HepG2 (cell line): ENCODE results near the gene ESRP2. TPM values are rescaled to one million over a fixed set of nuclear protein-coding genes. Genes with fewer than 3 reads are reported as not detected.

Experiments used
- KIAA2018 ChIP-seq: sonication (generic); formaldehyde crosslinking; IDR thresholded peaks from 2 replicates; pipeline ENCODE4 v1.5.0; 2020; ENCODE audit warnings: mild to moderate bottlenecking, missing genetic modification reagents, borderline replicate concordance
- MEF2D ChIP-seq: sonication (generic); formaldehyde crosslinking; IDR thresholded peaks from 2 replicates; pipeline ENCODE4 v1.5.1; 2020; ENCODE audit warnings: mild to moderate bottlenecking, missing genetic modification reagents
- MXD3 ChIP-seq: IDR thresholded peaks from 2 replicates; pipeline ENCODE4 v1.6.1; 2016; ENCODE audit warnings: mild to moderate bottlenecking, missing biosample characterization, missing genetic modification reagents
- PCBP2 ChIP-seq: fragments of 200-400 bp; formaldehyde crosslinking; optimal IDR thresholded peaks from 2 replicates; pipeline ENCODE3; 2018; ENCODE audit warnings: low read length, low read depth; ENCODE audit not compliant: poor library complexity, severe bottlenecking
- REL ChIP-seq: sonication (generic); formaldehyde crosslinking; conservative IDR thresholded peaks from 2 replicates; pipeline ENCODE4 v1.8.0; 2022; ENCODE audit warnings: mild to moderate bottlenecking, missing genetic modification reagents, moderate library complexity
- SALL1 ChIP-seq: sonication (generic); formaldehyde crosslinking; IDR thresholded peaks from 2 replicates; pipeline ENCODE4 v1.8.0; 2022; ENCODE audit warnings: mild to moderate bottlenecking, missing genetic modification reagents
- SAP130 ChIP-seq: IDR thresholded peaks from 2 replicates; pipeline ENCODE4 v1.6.1; 2016; ENCODE audit warnings: low read depth
- SETDB1 ChIP-seq: sonication (generic); formaldehyde crosslinking; IDR thresholded peaks from 2 replicates; pipeline ENCODE4 v1.5.1; 2020; ENCODE audit warnings: missing genetic modification reagents, mild to moderate bottlenecking, borderline replicate concordance
- TFDP2 ChIP-seq: sonication (generic); formaldehyde crosslinking; IDR thresholded peaks from 2 replicates; pipeline ENCODE4 v1.4.0; 2020; ENCODE audit warnings: missing genetic modification reagents
- ZBTB4 ChIP-seq: sonication (generic); formaldehyde crosslinking; IDR thresholded peaks from 2 replicates; pipeline ENCODE4 v1.4.0; 2020; ENCODE audit warnings: missing genetic modification reagents, mild to moderate bottlenecking, borderline replicate concordance
- ZFP90 ChIP-seq: sonication (generic); formaldehyde crosslinking; IDR thresholded peaks from 2 replicates; pipeline ENCODE4 v1.8.0; 2022; ENCODE audit warnings: missing genetic modification reagents, mild to moderate bottlenecking, inconsistent platforms, borderline replicate concordance
- ZMYM3 ChIP-seq: sonication (generic); formaldehyde crosslinking; IDR thresholded peaks from 2 replicates; pipeline ENCODE4 v1.5.1; 2020; ENCODE audit warnings: mild to moderate bottlenecking, missing genetic modification reagents
- ZNF207 ChIP-seq: fragments of 450-650 bp; IDR thresholded peaks from 2 replicates; pipeline ENCODE4 v1.6.1; 2016; ENCODE audit warnings: antibody characterized with exemption, borderline replicate concordance
- ZNF225 ChIP-seq: sonication (generic); formaldehyde crosslinking; IDR thresholded peaks from 2 replicates; pipeline ENCODE4 v1.4.0; 2020; ENCODE audit warnings: mild to moderate bottlenecking, missing genetic modification reagents
- ZNF543 ChIP-seq: sonication (generic); formaldehyde crosslinking; IDR thresholded peaks from 2 replicates; pipeline ENCODE4 v1.4.0; 2020; ENCODE audit warnings: mild to moderate bottlenecking, missing genetic modification reagents
- ZNF891 ChIP-seq: sonication (generic); formaldehyde crosslinking; IDR thresholded peaks from 2 replicates; pipeline ENCODE4 v1.5.0; 2020; ENCODE audit warnings: mild to moderate bottlenecking, missing genetic modification reagents
- polyA plus RNA-seq, 8 experiments: library from polyadenylated mRNA; depleted of rRNA in 3 of 8; stranded (reverse) in 7 of 8; unstranded in 1 of 8; fragments of >200 nt; fragmentation: Illumina TruSeq in 4 of 8; extraction: Trizol in 4 of 8; gene quantifications; 2 replicates each; pipeline versions ENCODE4 v1.2.1 to v1.2.3, GENCODE V29; 2011 to 2016; ENCODE audit warnings: low read depth in 4 of 8, missing spikeins in 1 of 8, mixed read lengths in 1 of 8; ENCODE audit not compliant: insufficient read depth in 1 of 8
- total RNA-seq, 5 experiments: library from RNA; depleted of rRNA; stranded (reverse); fragments of >200 nt; fragmentation: Illumina TruSeq; extraction: Trizol; gene quantifications; 2 replicates each; pipeline ENCODE4 v1.2.3, GENCODE V29; 2016; ENCODE audit warnings: low read depth in 1 of 5

The ESRP2 gene
- total and polyA plus RNA-seq, 2 of the 13 experiments (the other 11 are each of a cell fraction or from before 2014, with no cell fraction given) = 21.1 to 32.4 TPM

DNA sequence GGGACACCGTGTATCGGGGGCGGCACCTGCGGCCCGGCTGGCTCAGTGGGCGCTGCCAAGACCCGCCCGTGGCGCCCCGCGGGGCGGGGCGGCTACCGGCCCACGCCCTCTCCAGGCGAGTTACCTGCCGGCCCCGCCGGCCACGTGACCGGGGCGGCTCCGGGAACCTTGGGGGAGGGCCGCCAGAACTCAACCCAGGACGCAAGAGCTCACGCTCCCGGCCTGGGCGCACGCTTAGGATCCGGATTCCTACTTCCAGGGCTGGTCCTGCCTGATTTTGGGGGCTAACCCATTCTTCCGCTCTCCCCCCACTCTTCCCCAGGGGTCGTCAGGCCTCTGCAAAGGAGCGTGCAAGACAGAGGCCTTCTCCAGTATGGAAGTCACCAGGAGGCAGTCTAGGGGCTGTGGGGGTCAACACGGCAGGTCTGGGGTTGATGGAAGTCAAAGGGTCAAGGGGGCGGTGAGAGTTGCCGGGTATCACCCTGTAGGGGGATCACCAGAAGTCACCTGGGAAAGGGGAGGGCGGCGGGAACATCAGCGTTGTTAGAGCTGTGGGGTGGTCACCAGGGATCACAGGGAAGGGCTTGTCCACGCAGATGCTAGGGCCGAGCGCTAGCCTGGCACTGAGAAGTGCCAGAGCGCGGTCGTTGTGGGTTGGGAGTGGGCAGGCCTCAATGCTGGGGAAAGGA, 354 bp upstream of the ESRP2 start (continued):
- no peak for TF ChIP-seq KIAA2018
- TF ChIP-seq MXD3 = peak; percentile 27; the same call in 1 of the 2 replicates
- no peak for TF ChIP-seq PCBP2
- 0 out of 2 replicates have a peak, but pooled peaks have one; percentile 42 for TF ChIP-seq SALL1
- peak; percentile 42; the same call in 1 of the 2 replicates for TF ChIP-seq TFDP2 (CRISPR knock-in tag)
- TF ChIP-seq ZNF207 = no peak
- peak; percentile 76 for TF ChIP-seq ZNF225 (CRISPR knock-in tag)
- peak; percentile 67; the same call in 1 of the 2 replicates for TF ChIP-seq ZFP90
- peak; percentile 68; the same call in 1 of the 2 replicates for TF ChIP-seq ZBTB4 (CRISPR knock-in tag)
- no peak for TF ChIP-seq SETDB1 (CRISPR knock-in tag)
- peak; percentile 88 for TF ChIP-seq SAP130 (CRISPR knock-in tag)
- no peak for TF ChIP-seq REL (CRISPR knock-in tag)
- TF ChIP-seq ZNF543 (CRISPR knock-in tag) = peak; percentile 50; the same call in 1 of the 2 replicates
- 0 out of 2 replicates have a peak, but pooled peaks have one; percentile 44 for TF ChIP-seq MEF2D (CRISPR knock-in tag)
- TF ChIP-seq ZMYM3 (CRISPR knock-in tag) = no peak
- 0 out of 2 replicates have a peak, but pooled peaks have one; percentile 0 for TF ChIP-seq ZNF891
